Amygdala (tissue), 56 donors: Measurements from ENCODE around the gene ZBTB1.
"Not testable (repeated sequence)": the region's sequence is repeated elsewhere in the genome, so short reads cannot be mapped to it uniquely, and the experiment has no call there.

Experiments
- DNase-seq, 56 donors: peaks; one replicate each; lab custom pipeline; 2025; lab: John Stamatoyannopoulos, UW

ZBTB1 gene

DNA sequence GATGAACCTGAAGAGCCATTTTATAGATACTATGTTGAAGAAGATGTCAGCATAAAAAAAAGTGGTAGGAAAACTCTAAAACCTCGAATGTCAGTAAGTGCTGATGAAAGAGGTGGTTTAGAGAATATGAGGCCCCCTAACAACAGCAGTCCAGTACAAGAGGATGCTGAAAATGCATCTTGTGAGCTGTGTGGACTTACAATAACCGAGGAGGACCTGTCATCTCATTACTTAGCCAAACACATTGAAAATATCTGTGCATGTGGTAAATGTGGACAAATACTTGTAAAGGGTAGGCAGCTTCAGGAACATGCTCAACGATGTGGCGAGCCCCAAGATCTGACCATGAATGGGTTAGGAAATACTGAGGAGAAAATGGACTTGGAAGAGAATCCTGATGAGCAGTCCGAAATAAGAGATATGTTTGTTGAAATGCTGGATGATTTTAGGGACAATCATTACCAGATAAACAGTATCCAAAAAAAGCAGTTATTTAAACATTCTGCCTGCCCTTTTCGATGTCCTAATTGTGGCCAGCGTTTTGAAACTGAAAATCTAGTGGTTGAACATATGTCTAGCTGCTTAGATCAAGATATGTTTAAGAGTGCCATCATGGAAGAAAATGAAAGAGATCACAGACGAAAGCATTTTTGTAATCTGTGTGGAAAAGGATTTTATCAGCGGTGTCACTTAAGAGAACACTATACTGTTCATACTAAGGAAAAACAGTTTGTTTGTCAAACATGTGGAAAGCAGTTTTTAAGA, 18.2 kb downstream of the ZBTB1 start:
- DNase-seq: no peak

GRCh38 chr14:64525354-64525753, 20.8 kb downstream of the ZBTB1 start:
- DNase-seq: no peak

GRCh38 chr14:64531567-64531966, 27.0 kb downstream of the ZBTB1 start:
- no peak for DNase-seq

DNA sequence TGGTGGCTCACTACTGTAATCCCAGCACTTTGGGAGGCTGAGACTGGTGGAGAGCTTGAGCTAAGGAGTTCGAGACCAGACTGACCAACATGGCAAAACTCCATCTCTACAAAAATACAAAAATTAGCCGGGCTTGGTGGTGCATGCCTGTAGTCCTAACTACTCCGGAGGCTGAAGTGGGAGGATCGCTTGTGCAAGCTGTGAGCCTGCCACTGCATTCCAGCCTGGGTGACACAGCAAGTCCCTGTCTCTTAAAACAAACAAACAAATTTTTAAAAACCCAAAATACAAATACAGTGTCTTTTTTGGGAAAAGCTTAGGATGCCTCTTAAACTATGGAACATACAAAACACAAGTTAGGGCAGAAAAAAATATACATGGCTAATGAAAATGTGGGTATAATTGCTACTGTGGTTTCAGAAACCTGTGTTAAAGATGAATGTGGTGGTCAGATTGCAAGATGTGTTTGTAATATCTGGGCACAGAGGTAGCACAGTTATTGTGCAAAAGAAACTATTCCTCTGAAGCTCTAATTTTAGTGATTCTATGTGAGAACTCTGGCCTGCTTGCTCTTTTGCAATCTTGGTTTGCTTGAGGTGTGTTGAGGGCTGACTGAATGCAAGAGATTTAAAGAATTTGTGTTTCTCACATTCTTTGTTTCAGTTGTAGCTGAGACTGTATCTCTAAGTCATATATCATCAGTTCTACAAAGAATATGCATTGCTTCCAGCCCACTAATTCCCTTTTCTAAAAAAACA, 32.1 kb downstream of the ZBTB1 start:
- no peak for DNase-seq

GRCh38 chr14:64540208-64541202, 35.9 kb downstream of the ZBTB1 start, which contains the start of gene HSPA2:
HSPA2 (plus strand) TSS chr14:64540741; CDS start chr14:64540850, 109 bp downstream.
- peak; percentile 74 to 100 (median 99) for DNase-seq

DNA sequence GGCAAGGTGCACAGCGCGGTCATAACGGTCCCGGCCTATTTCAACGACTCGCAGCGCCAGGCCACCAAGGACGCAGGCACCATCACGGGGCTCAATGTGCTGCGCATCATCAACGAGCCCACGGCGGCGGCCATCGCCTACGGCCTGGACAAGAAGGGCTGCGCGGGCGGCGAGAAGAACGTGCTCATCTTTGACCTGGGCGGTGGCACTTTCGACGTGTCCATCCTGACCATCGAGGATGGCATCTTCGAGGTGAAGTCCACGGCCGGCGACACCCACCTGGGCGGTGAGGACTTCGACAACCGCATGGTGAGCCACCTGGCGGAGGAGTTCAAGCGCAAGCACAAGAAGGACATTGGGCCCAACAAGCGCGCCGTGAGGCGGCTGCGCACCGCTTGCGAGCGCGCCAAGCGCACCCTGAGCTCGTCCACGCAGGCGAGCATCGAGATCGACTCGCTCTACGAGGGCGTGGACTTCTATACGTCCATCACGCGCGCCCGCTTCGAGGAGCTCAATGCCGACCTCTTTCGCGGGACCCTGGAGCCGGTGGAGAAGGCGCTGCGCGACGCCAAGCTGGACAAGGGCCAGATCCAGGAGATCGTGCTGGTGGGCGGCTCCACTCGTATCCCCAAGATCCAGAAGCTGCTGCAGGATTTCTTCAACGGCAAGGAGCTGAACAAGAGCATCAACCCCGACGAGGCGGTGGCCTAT, 36.8 kb downstream of the ZBTB1 start:
- peak in 18 of 56 donors; percentile 18 to 67 (median 37) for DNase-seq

GRCh38 chr14:64541972-64542835, 37.6 kb downstream of the ZBTB1 start:
- peak in 3 of 56 donors; percentile 14 to 65 (median 48) for DNase-seq

DNA sequence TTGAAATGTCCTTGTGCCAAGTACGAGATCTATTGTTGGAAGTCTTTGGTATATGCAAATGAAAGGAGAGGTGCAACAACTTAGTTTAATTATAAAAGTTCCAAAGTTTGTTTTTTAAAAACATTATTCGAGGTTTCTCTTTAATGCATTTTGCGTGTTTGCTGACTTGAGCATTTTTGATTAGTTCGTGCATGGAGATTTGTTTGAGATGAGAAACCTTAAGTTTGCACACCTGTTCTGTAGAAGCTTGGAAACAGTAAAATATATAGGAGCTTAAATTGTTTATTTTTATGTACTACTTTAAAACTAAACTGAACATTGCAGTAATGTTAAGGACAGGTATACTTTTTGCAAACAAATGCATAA, 38.2 kb downstream of the ZBTB1 start:
- no peak for DNase-seq

DNA sequence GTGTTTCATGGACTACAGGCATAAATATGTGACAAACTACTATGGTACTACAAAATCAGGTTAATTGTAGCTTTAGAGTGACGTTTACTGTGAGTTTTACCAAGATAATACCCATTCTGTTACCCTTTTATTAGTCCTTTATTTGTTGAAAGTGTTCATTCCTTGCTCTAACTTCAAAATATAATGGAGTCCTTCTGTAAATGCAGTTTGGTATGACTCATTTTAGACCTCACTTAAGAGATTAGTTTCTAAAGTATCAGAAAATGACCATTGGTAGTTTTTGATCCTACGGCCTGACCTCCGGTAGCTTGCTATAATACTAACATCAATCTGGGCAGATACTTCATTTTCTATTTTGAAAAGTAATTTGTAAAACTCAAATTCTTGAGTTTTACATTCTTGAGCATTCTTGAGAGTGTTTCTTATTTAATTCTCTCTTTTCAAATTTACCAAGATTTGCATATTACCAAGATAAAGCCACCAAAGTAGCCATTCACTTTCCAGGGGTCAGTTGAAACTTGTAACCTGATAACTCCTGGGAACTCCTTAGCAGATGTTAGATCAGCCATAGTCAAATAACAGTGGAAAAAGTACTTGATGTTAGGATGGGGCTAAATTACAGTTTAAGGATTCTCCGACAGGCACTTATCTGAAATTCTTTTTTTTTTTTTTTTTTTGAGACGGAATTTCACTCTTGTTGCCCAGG, 40.2 kb downstream of the ZBTB1 start:
- no peak for DNase-seq

GRCh38 chr14:64549016-64549415, 44.4 kb downstream of the ZBTB1 start:
- DNase-seq: no peak

GRCh38 chr14:64549791-64550620, 45.4 kb downstream of the ZBTB1 start, which contains the start of gene PPP1R36:
PPP1R36 (plus strand) TSS chr14:64549961; CDS start chr14:64549998, 37 bp downstream.
- DNase-seq: peak in 2 of 56 donors; percentile 19 to 31

GRCh38 chr14:64550621-64551333, 46.2 kb downstream of the ZBTB1 start:
- DNase-seq: no peak

DNA sequence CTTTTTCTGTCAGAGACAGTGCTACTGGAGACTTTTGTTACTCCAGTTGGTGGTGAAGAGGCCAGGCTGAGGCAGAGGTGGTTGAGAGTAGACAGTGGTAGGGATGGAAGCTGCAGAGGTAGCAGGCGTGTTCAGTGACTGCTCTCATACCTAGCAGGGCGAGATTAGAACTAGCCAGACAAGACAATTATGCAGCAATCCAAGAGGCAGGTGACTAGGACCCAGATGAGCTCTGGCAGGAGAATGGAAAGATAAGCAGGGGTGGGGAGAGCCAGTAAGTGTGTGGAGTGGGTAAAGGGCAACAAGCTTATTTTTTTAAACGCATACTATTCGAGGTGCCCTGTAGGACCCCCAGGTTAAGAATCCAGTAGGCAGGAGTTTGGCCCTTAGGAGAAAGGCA, 50.0 kb downstream of the ZBTB1 start:
- DNase-seq: no peak

DNA sequence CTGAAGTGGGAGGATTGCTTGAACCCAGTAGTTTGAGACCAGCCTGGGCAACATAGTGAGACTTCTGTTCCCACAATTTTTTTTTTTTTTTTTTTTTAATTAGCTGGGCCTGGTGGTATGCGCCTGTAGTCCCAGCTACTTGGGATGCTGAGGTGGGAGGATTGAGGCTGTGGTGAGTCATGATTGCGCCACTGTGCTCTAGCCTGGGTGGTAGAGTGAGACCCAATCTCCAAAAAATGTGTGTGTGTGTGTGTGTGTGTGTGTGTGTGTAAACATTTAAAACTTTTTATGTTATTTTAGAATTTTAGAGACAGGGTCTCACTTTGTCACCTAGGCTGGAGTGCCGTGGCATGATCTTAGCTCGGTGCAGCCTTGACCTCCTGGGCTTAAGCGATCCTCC, 52.0 kb downstream of the ZBTB1 start:
- no peak for DNase-seq

DNA sequence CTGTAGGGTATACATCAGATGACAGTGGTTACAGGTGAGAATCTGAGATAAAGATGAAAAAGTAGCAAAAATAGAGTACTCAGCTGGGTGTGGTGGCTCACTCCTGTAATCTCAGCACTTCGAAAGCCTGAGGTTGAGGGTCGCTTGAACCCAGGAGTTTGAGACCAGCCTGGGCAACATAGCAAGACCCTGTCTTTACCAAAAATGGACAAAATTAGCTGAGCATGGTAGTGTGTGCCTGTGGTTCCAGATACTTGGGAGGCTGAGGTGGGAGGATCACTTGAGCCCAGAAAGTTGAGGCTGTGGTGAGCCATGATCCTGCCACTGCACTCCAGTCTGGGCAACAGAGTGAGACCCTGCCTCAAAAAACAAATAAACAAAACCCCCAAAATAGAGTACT, 53.6 kb downstream of the ZBTB1 start:
- not testable (repeated sequence) for DNase-seq

GRCh38 chr14:64561631-64562030, 57.1 kb downstream of the ZBTB1 start:
- peak in 1 of 56 donors; percentile 9 for DNase-seq

DNA sequence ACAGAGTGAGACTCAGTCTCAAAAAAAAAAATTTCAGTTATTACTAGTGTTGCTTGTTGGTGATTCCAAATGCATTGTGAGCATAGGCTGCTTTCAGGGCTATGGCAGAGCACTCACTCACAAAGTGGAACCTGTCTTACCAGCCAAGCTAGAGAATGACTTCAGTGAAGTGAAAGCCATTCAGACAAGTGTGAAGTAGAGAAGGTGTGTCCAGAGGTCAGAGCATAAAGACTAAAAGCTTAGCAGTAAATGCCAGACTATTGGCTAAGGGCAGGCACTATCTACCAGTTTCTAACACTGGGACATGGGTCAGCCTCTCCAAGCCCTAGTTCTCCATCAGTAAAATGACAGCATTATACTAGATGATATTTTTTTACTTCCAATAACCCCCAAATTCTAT, 57.9 kb downstream of the ZBTB1 start:
- no peak for DNase-seq
